PC-9 (cell line): ENCODE data around the gene RALGPS1.

Source experiments
- EZH2 ChIP-seq: fragments of 200-600 bp; sonication (generic); IDR thresholded peaks from 2 replicates; pipeline ENCODE4 v1.8.0; 2017; ENCODE audit warnings: antibody characterized with exemption, low read depth
- TF ChIP-seq, protein P1 (sequence below): fragments of 200-600 bp; sonication (generic); conservative IDR thresholded peaks from 2 replicates; pipeline ENCODE4 v1.6.1; 2017; ENCODE audit warnings: mixed run types, antibody characterized with exemption, mild to moderate bottlenecking, moderate library complexity

DNA sequence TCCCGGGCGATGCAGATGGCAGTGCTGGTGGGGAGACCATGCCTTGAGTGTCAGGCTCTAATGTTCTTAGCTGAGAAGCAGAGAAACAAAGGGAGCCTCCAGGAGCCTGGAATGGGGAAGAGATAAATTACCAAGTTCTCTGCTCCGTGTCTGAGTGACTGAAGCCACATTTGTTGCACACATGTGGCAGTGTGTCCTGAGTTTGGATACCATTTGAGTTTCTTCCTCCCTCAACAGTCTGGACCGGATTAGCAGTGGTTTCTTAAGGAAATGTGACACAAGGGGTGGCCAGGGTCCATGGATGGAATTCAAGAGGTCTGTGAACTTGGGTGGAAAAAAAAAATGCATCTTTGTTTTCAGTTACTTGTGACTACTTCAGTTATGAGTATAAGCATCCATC is 299.3 kb downstream of the RALGPS1 start:
- TF ChIP-seq, protein P1, sequence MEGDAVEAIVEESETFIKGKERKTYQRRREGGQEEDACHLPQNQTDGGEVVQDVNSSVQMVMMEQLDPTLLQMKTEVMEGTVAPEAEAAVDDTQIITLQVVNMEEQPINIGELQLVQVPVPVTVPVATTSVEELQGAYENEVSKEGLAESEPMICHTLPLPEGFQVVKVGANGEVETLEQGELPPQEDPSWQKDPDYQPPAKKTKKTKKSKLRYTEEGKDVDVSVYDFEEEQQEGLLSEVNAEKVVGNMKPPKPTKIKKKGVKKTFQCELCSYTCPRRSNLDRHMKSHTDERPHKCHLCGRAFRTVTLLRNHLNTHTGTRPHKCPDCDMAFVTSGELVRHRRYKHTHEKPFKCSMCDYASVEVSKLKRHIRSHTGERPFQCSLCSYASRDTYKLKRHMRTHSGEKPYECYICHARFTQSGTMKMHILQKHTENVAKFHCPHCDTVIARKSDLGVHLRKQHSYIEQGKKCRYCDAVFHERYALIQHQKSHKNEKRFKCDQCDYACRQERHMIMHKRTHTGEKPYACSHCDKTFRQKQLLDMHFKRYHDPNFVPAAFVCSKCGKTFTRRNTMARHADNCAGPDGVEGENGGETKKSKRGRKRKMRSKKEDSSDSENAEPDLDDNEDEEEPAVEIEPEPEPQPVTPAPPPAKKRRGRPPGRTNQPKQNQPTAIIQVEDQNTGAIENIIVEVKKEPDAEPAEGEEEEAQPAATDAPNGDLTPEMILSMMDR, result no peak
- no peak for TF ChIP-seq EZH2
